IgD-negative memory B cell (primary cell): ENCODE measurements around the gene PDE4D. TPM values are rescaled to one million over a fixed set of nuclear protein-coding genes. Genes with fewer than 3 reads are reported as not detected.

Source experiments
- H3K27ac Mint-ChIP-seq, 3 donors: one replicate each; pipeline ENCODE4 v1.8.0; 2020 to 2022; ENCODE audit warnings: mild to moderate bottlenecking in 3 of 3, mixed read lengths in 3 of 3, moderate library complexity in 1 of 3
- H3K27me3 Mint-ChIP-seq: one replicate; pipeline ENCODE4 v1.8.0; 2021; ENCODE audit warnings: mixed read lengths
- H3K36me3 Mint-ChIP-seq: one replicate; pipeline ENCODE4 v1.8.0; 2020; ENCODE audit warnings: mild to moderate bottlenecking, mixed read lengths
- H3K4me1 Mint-ChIP-seq, 3 donors: one replicate each; pipeline ENCODE4 v1.8.0; 2020 to 2022; ENCODE audit warnings: mixed read lengths in 3 of 3, mild to moderate bottlenecking in 1 of 3
- H3K4me3 Mint-ChIP-seq, 4 donors: one replicate each; pipeline ENCODE4 v1.8.0; 2020 to 2022; ENCODE audit warnings: mild to moderate bottlenecking in 4 of 4, mixed read lengths in 4 of 4, moderate library complexity in 3 of 4
- H3K9me3 Mint-ChIP-seq, 3 donors: one replicate each; pipeline ENCODE4 v1.8.0; 2020 to 2021; ENCODE audit warnings: mixed read lengths in 3 of 3, mild to moderate bottlenecking in 1 of 3
- polyA plus RNA-seq: library from polyadenylated mRNA; unstranded; fragments of 300-500 nt; fragmentation: Illumina TruSeq; gene quantifications from one replicate; pipeline ENCODE4 v1.2.3, GENCODE V29; 2021

PDE4D gene
- polyA plus RNA-seq, 1 donor from 2014 or later = 18.8 TPM

DNA sequence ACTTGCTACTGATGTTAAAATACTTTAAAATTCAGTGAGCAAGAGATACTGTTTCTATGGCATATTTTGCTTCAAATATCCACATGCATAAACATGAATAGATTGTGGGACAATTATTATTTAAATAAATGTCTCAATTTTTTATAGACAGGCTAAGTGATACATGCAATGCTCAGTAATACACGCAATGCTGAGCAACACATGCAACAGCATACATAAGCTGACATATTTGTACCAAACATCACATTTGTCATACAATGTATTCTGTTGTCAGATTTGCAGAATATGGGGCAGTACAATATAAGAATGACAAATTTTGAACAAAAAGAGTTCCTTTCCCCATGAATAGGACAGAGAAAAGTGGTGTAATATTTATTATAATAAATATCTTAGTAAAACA is 155.5 kb downstream of the PDE4D start:
- Mint-ChIP-seq H3K9me3 (no peaks in the 10 kb centered on the region), H3K27ac (no peak overlapping the region), H3K27me3 (no peaks in the 10 kb centered on the region), H3K36me3 (no peaks in the 10 kb centered on the region), H3K4me1 (peaks cover 12 to 21% (median 12%) of the 10 kb centered on the region in 3 donors), H3K4me3 (no peak overlapping the region)

DNA sequence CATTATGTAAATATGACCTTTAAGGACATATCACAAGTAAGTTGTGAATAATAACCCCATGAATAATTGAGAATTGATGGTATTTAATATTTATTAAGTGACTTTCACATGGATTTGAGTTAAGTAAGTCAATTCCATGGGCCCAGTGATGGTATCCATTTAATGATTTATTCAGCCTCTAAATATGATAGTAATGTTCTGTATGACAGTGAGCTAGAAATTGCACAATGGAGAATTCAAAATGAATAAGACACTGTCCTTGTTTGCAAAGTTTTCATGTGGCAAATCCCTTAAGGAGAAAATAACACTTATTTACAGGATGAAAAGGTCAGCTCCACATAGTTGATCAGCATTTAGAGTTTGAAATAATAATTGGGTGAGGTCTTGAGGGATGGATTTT is 160.7 kb downstream of the PDE4D start:
- no peaks in the 10 kb centered on the region for H3K9me3 Mint-ChIP-seq
- H3K4me3 Mint-ChIP-seq = no peak overlapping the region
- H3K4me1 Mint-ChIP-seq = peaks cover 8 to 28% (median 16%) of the 10 kb centered on the region in 3 donors
- H3K27me3 Mint-ChIP-seq = peaks cover 2% of the 10 kb centered on the region
- H3K27ac Mint-ChIP-seq = no peak overlapping the region
- no peaks in the 10 kb centered on the region for H3K36me3 Mint-ChIP-seq

DNA sequence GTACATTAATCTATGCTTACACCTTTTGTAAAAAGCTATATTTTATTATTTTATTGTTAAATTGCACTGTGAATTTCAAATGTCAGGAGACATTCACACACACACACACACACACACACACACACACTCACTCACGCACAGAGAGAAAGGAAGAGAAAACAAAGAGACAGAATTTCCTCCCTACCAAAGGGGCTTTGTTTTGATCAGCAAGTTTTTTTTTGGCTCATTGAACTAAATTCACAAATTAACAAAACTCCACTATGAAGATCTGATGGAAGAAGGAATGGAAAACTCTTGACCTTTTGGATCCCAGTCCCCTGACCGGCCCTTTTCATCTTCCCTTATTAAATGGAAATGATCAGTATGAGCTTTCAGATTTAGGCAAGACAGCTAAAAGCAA is 161.2 kb downstream of the PDE4D start:
- peaks cover under 1% of the 10 kb centered on the region for H3K36me3 Mint-ChIP-seq
- H3K4me3 Mint-ChIP-seq = no peak overlapping the region
- peaks cover 2% of the 10 kb centered on the region for H3K27me3 Mint-ChIP-seq
- H3K27ac Mint-ChIP-seq = peak overlapping the region in 1 of 3 donors; percentile 93
- H3K4me1 Mint-ChIP-seq = peaks cover 13 to 33% (median 17%) of the 10 kb centered on the region in 3 donors
- no peaks in the 10 kb centered on the region for H3K9me3 Mint-ChIP-seq

DNA sequence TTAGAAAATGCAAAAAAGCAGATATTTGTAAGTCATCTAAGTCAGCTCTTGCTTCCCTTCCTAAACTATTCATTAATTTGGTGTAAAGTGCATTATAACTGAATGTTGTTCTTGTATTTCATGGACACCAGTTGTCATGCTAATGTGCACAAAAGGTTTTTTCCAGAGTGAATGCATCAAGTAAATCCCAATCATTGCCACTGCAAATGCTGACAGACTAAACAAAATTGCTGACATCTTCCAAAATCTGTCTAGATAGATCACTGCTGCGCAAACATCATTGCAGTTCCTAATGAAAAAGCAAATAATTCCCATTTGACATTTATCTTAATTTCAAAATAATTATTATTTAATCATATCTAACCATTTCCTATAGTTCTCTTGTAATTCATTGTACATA is 161.7 kb downstream of the PDE4D start:
- H3K36me3 Mint-ChIP-seq = peaks cover 1% of the 10 kb centered on the region
- no peaks in the 10 kb centered on the region for H3K9me3 Mint-ChIP-seq
- H3K4me3 Mint-ChIP-seq = no peak overlapping the region
- peaks cover 14 to 34% (median 19%) of the 10 kb centered on the region in 3 donors for H3K4me1 Mint-ChIP-seq
- peaks cover 2% of the 10 kb centered on the region for H3K27me3 Mint-ChIP-seq
- no peak overlapping the region for H3K27ac Mint-ChIP-seq

DNA sequence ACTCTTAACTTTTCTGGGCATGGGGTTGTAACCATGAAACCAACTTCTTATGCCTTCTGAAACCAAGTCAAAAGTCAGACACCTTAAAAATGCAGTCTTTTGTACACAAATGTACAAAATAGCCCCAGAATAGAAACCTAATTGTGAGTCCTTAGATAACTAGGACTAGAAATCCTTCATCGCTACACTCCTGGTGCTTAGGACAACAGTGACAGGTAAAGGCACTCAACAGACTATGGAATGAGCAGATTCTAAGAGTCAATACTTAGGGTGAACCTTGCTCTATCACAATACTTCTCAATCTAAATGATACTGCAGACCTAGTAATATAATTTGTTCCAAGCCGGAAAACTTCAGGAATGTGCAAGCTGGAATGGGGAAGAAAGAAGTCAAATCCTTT is 163.7 kb downstream of the PDE4D start:
- peaks cover 2% of the 10 kb centered on the region for H3K27me3 Mint-ChIP-seq
- H3K4me3 Mint-ChIP-seq = no peak overlapping the region
- H3K4me1 Mint-ChIP-seq = peaks cover 14 to 40% (median 24%) of the 10 kb centered on the region in 3 donors
- no peaks in the 10 kb centered on the region for H3K9me3 Mint-ChIP-seq
- H3K27ac Mint-ChIP-seq = no peak overlapping the region
- H3K36me3 Mint-ChIP-seq = peaks cover 1% of the 10 kb centered on the region

DNA sequence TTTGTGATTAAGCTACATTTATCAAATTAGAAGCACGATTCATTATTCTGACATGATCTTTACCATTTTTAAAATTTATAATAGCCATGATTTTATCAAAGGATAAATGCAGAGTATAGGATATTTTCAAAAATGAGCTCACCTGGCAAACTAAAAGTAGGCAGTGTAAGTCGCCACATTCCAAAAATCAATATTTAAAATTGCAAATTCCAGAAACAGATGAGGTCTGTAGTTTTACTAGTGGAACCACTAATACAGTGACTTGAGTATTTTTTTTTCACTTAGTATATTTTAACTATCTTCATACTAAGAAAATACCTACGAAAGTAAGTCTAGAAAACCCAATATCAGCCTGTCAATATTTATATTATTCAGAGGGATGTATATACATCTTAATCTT is 164.2 kb downstream of the PDE4D start:
- H3K9me3 Mint-ChIP-seq = no peaks in the 10 kb centered on the region
- H3K36me3 Mint-ChIP-seq = peaks cover 1% of the 10 kb centered on the region
- peak overlapping the region in 1 of 3 donors; percentile 84 for H3K27ac Mint-ChIP-seq
- no peak overlapping the region for H3K4me3 Mint-ChIP-seq
- H3K4me1 Mint-ChIP-seq = peaks cover 14 to 42% (median 24%) of the 10 kb centered on the region in 3 donors
- peaks cover 2% of the 10 kb centered on the region for H3K27me3 Mint-ChIP-seq

DNA sequence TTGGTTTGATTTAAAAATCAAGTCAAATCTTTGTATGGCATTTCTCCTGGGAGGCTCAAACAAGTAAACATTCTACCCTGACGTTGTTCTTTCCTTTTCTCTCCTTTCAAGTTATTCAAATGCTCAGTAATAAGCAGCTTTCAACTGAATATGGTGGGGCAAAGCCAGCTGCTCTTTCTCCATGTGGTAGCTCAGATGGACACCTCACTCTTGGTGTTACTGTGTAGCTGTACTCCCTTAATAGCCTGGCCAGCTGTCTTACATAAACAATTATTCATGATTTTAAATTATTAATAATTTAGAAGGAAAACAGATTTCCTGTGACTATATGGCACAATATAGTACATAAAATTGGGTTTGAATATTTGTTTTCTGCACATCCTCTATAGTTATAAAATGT is 165.2 kb downstream of the PDE4D start:
- H3K4me1 Mint-ChIP-seq = peaks cover 14 to 38% (median 22%) of the 10 kb centered on the region in 3 donors
- H3K9me3 Mint-ChIP-seq = no peaks in the 10 kb centered on the region
- peaks cover 2% of the 10 kb centered on the region for H3K27me3 Mint-ChIP-seq
- no peak overlapping the region for H3K27ac Mint-ChIP-seq
- no peak overlapping the region for H3K4me3 Mint-ChIP-seq
- H3K36me3 Mint-ChIP-seq = peaks cover 1% of the 10 kb centered on the region

DNA sequence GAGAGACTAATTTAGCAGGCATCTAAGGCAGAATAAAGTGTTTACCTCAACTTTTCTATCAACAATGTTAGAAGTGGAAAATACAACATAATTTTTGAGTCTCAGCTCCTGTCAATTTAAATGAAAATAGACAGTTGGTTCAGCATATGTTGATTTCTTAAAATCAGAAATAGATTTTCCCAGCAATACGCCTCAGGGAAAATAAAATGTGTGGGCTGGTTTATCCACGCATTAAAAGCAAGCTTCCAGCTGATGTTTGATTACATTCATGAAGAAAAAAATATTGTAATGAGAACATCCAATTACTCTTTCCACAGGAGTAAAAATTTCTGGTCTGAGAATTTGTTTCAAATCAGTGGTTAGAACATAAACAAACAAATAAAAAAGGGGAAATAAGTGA is 166.3 kb downstream of the PDE4D start:
- Mint-ChIP-seq H3K27me3 (peaks cover 2% of the 10 kb centered on the region), H3K4me3 (no peak overlapping the region)

DNA sequence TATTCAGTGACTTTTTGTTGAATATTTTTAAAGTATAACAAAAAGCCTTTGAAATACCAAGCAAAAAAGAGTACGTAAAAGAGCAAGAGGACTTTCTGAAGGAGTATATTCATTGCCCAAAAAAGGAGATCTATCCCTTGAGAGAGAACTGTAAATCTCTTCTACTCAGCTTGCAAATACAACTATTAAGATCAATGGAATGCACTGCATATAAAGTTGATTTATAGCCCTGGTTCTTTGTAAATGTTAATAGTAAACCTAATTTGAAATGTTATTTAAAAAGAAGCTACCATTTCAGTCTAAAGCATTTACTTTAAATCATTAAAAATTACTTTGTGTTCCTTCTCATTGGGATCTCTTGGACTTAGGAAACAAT is 168.1 kb downstream of the PDE4D start:
- Mint-ChIP-seq H3K9me3 (no peaks in the 10 kb centered on the region), H3K27me3 (no peaks in the 10 kb centered on the region), H3K4me1 (peaks cover 14 to 34% (median 18%) of the 10 kb centered on the region in 3 donors), H3K4me3 (no peak overlapping the region), H3K27ac (no peak overlapping the region), H3K36me3 (peaks cover 1% of the 10 kb centered on the region)

More for the DNA sequence above, 166.3 kb downstream of the PDE4D start:
- Mint-ChIP-seq H3K9me3 (no peaks in the 10 kb centered on the region), H3K36me3 (peaks cover 1% of the 10 kb centered on the region), H3K27ac (no peak overlapping the region), H3K4me1 (peaks cover 14 to 36% (median 17%) of the 10 kb centered on the region in 3 donors)

DNA sequence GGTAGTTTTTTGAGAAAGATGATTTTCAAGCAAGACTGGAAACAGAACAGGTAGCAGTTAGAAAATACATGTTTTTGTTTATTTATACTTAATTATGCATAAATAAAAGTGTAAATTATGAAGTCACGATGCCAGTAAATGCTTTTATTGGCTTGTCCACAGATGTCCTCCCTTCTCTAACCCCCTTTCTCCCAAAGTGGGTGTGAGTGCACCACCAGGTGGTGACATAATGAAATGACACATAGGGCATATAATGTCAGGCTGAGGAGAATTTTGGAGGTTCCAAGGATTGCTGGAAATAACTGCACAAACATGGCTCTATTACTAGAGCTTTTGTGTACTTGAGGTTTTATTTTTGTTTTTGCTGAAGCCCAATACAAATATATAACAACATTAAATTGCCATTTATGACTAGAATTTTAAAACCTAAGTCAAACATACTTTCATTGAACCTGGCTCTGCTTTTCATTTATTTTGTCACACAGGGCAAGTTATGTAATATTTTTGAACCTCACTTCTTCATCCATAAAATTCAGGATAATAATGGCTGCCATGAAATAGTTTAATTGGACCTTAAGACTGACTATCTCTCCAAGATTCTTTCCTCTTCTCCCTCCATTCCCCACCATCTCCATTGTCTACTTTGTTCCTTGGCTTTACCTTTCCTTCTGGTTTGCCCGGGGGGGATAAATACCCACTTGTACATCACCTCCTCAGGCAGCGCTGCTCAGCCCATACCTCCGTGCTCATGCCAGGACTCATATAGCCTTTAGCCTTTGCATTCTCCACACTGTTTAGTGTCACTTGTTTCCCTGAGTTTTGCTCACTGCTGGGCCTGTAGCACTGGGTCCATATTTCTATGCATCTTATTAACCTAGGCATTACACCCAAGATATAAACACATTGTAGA is 168.8 kb downstream of the PDE4D start:
- H3K4me1 Mint-ChIP-seq = peaks cover 9 to 30% (median 16%) of the 10 kb centered on the region in 3 donors
- H3K27ac Mint-ChIP-seq = peak overlapping the region in 1 of 3 donors; percentile 14
- no peaks in the 10 kb centered on the region for H3K9me3 Mint-ChIP-seq
- H3K36me3 Mint-ChIP-seq = peaks cover 1% of the 10 kb centered on the region
- no peaks in the 10 kb centered on the region for H3K27me3 Mint-ChIP-seq
- peak overlapping the region in 1 of 4 donors; percentile 9 for H3K4me3 Mint-ChIP-seq

DNA sequence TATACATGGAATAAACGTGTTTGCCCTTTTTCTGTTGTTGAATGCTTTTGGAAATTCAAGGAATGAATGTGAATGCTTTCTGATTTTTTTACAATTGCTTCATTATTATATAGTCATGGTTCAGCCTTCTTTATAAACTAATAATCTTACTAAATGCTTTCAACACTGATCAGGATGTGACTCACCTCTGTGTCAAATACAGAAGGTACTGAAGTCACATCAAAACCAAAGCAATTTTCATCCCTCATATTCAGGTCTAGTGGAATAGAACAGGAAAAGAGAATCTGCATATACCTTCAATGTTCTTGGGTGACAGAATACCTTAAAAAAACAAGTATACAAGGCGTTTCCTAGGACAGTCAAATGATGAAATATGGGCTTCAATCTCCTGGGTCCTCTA is 170.7 kb downstream of the PDE4D start:
- peaks cover 7 to 22% (median 13%) of the 10 kb centered on the region in 3 donors for H3K4me1 Mint-ChIP-seq
- no peak overlapping the region for H3K4me3 Mint-ChIP-seq
- H3K27ac Mint-ChIP-seq = no peak overlapping the region
- peaks cover 3% of the 10 kb centered on the region for H3K36me3 Mint-ChIP-seq
- H3K27me3 Mint-ChIP-seq = no peaks in the 10 kb centered on the region
- H3K9me3 Mint-ChIP-seq = no peaks in the 10 kb centered on the region

DNA sequence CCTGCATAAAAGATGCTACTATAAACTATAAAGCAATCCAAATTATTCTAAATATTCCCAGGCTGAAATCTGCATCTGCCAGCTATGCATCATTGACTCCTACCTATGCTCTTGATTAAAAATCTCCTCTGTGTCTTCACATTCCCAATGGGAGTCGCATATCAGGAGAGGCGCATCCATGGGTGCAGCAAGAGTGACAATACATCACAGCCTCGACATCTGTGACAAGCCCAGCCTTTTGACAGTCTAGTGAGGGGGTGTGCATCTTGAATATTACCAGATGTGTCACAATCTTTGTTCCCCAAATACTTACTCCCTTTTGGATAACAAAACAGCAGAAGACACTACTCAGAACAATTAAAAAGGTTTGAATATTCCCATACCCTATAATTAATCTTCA is 171.8 kb downstream of the PDE4D start:
- Mint-ChIP-seq H3K4me1 (peaks cover 0 to 16% (median 10%) of the 10 kb centered on the region in 3 donors), H3K36me3 (peaks cover 2% of the 10 kb centered on the region), H3K27ac (peak overlapping the region in 1 of 3 donors; percentile 69), H3K9me3 (no peaks in the 10 kb centered on the region), H3K4me3 (no peak overlapping the region), H3K27me3 (no peaks in the 10 kb centered on the region)

DNA sequence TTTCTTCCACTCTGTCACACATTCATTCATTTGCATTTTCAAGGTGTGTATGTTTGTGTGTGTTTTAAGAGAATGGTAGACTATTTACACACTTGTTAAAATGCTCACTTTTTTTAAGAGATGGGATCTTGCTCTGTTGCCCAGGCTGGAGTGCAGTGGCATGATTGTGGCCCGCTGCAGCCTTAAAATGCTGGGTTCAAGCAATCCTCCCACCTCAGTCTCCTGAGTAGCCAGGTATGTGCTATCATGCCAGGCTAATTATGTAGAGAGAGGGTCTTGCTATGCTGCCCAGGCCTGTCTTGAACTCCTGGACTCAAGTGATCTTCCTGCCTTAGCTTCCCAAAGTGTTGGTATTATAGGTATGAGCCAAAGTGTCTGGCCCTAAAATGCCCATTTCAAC is 173.5 kb downstream of the PDE4D start:
- Mint-ChIP-seq H3K9me3 (peaks cover 0 to 6% (median 2%) of the 10 kb centered on the region in 3 donors), H3K4me3 (no peak overlapping the region), H3K36me3 (peaks cover 10% of the 10 kb centered on the region), H3K27me3 (no peaks in the 10 kb centered on the region), H3K4me1 (peaks cover 0 to 12% (median 5%) of the 10 kb centered on the region in 3 donors), H3K27ac (peak overlapping the region in 1 of 3 donors; percentile 11)

DNA sequence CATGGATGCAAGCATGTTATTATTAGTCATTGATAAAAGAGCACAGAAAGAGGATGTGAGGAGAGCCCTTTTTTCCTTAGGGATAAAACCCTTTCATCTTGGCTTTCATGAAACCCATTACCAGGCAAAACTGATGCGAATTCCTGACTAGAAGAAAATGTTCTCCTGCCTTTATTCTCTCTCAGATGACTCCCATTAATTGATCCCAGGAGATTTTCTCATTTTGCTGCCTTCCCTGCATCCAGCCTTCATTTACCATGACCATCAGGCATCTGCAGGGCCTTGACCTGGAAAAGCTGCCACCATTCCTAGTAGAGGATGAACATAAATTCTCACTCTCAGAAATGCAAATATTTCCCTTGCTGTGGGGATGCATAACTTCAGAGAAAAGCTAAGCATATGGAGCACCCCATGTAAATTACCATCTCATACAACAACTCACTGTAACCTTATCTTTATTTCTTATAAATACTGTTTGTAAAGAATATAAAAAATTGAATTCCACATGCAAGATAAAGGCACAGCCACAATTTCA is 176.5 kb downstream of the PDE4D start:
- Mint-ChIP-seq H3K27me3 (no peaks in the 10 kb centered on the region), H3K4me3 (no peak overlapping the region), H3K36me3 (peaks cover 18% of the 10 kb centered on the region), H3K9me3 (peaks cover 3 to 14% (median 5%) of the 10 kb centered on the region in 3 donors), H3K4me1 (peaks cover 0 to 4% (median 3%) of the 10 kb centered on the region in 3 donors), H3K27ac (no peak overlapping the region)

DNA sequence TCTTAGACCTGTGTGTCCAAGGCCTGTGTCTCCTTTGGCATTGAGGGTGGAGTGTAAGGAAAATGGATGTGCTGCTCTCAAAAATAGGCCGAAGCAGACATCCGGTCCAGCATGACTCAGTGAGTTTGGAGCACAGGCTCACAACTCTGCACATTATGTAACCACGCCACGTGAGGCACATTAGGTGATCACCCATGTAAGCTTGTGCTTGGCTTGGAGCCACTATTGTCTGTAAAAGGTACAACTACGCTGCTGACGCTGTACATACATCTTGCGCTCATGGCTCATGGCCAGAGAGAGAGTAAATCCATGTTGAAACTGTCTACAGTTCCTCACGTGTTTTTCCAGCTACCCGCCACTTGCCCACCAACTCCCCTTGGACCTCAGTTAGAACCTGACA is 177.5 kb downstream of the PDE4D start:
- H3K27me3 Mint-ChIP-seq = no peaks in the 10 kb centered on the region
- peaks cover 0 to 3% (median 1%) of the 10 kb centered on the region in 3 donors for H3K4me1 Mint-ChIP-seq
- H3K27ac Mint-ChIP-seq = no peak overlapping the region
- H3K9me3 Mint-ChIP-seq = peaks cover 3 to 14% (median 5%) of the 10 kb centered on the region in 3 donors
- H3K4me3 Mint-ChIP-seq = no peak overlapping the region
- peaks cover 18% of the 10 kb centered on the region for H3K36me3 Mint-ChIP-seq
